HCT116 (cell line): Measurements from ENCODE around the gene KSR1. TPM values are rescaled to one million over a fixed set of nuclear protein-coding genes. Genes with fewer than 3 reads are reported as not detected.

ENCODE experiments used
- ATAC-seq: fragments of 200-7000 bp; cut with Tn5 transposase; 2 replicates; pipeline ENCODE4 v1.9.1; 2020; ENCODE audit warnings: mild to moderate bottlenecking, moderate library complexity
- BruUV-seq: library from RNA; stranded (reverse); fragments of 400-500 nt; replicated peaks from 2 replicates; lab custom pipeline; 2021; lab: Mats Ljungman, UMichigan
- CTCF ChIA-PET: fragments of 300-600 bp; sonication (Branson Sonifier 250); formaldehyde crosslinking; loops from one replicate; lab custom pipeline; 2021; ENCODE audit warnings: antibody characterized with exemption; lab: Charles Lee
- POLR2A ChIA-PET: fragments of 300-600, 350-600 bp; sonication (Branson Sonifier 250); formaldehyde crosslinking; loops from one replicate; lab custom pipeline; 2021; ENCODE audit warnings: antibody characterized with exemption; lab: Charles Lee
- RAD21 ChIA-PET, 2 experiments: fragments of 300-600 bp; sonication (Branson Sonifier 250); formaldehyde crosslinking; loops; one replicate each; lab custom pipeline; 2023; ENCODE audit warnings: low total read pairs in 2 of 2; ENCODE audit not compliant: uncharacterized antibody in 2 of 2, unreplicated experiment in 2 of 2, low non-redundant PET in 1 of 2; lab: Charles Lee
- DNase-seq: peaks from one replicate; pipeline ENCODE4 v3.0.0-alpha.2; 2010; ENCODE audit warnings: low read depth, low spot score
- H2AFZ ChIP-seq: fragments of 200-600 bp; shearing (Covaris generic), sonication (generic); 2 replicates; pipeline ENCODE4 v1.6.1; 2017; ENCODE audit warnings: low read depth, mixed run types, mixed read lengths, antibody characterized with exemption, low read length; ENCODE audit not compliant: poor library complexity, severe bottlenecking
- H3K27ac ChIP-seq: 2 replicates; pipeline ENCODE4 v1.5.1; 2012; ENCODE audit warnings: low read depth, low read length
- H3K27me3 ChIP-seq: fragments of 200-600 bp; sonication (generic); 2 replicates; pipeline ENCODE4 v1.6.1; 2016; ENCODE audit warnings: mixed run types, low read length, mixed read lengths; ENCODE audit not compliant: insufficient read depth
- H3K36me3 ChIP-seq, 2 experiments: fragments of 200-500 bp in 1 of 2; fragments of 200-600 bp in 1 of 2; sonication (Bioruptor generic) in 1 of 2; sonication (generic) in 1 of 2; 2 replicates each; pipeline versions ENCODE4 v1.5.1 to v1.6.1; 2014 to 2016; ENCODE audit warnings: low read length in 2 of 2, inconsistent platforms in 1 of 2, mixed read lengths in 1 of 2, mixed run types in 1 of 2; ENCODE audit not compliant: insufficient read depth in 2 of 2, control insufficient read depth in 1 of 2
- H3K4me1 ChIP-seq, 2 experiments: fragments of 200-600 bp in 1 of 2; sonication (generic) in 1 of 2; 2 replicates each; pipeline versions ENCODE4 v1.5.1 to v1.6.1; 2012 to 2017; ENCODE audit warnings: low read length in 2 of 2, inconsistent platforms in 1 of 2, mild to moderate bottlenecking in 1 of 2, mixed read lengths in 1 of 2, mixed run types in 1 of 2, moderate library complexity in 1 of 2; ENCODE audit not compliant: insufficient read depth in 2 of 2, control insufficient read depth in 1 of 2
- H3K4me2 ChIP-seq: fragments of 200-600 bp; sonication (generic); 2 replicates; pipeline ENCODE4 v1.6.1; 2017; ENCODE audit warnings: mixed run types, low read length, mixed read lengths
- H3K4me3 ChIP-seq, 2 experiments: fragments of 200-600 bp in 1 of 2; sonication (generic) in 1 of 2; replicated peaks in 1 of 2; 2 replicates each; pipeline ENCODE4 v1.5.1; 2011 to 2016; ENCODE audit warnings: low read length in 2 of 2, control low read depth in 1 of 2, low read depth in 1 of 2, mild to moderate bottlenecking in 1 of 2, mixed read lengths in 1 of 2, mixed run types in 1 of 2
- H3K79me2 ChIP-seq: fragments of 200-600 bp; sonication (generic); 2 replicates; pipeline ENCODE4 v1.6.1; 2017; ENCODE audit warnings: mild to moderate bottlenecking, mixed run types, low read length, moderate library complexity, mixed read lengths; ENCODE audit not compliant: insufficient read depth
- H3K9ac ChIP-seq: fragments of 200-600 bp; sonication (generic); 2 replicates; pipeline ENCODE4 v1.6.1; 2016; ENCODE audit warnings: low read length, mixed read lengths
- H3K9me2 ChIP-seq: fragments of 200-600 bp; sonication (generic), shearing (Covaris generic); 2 replicates; pipeline ENCODE4 v1.6.1; 2017; ENCODE audit warnings: mixed run types, mild to moderate bottlenecking, moderate library complexity; ENCODE audit not compliant: insufficient read depth
- H3K9me3 ChIP-seq, 2 experiments: fragments of 200-500 bp in 1 of 2; fragments of 200-600 bp in 1 of 2; sonication (Bioruptor generic) in 1 of 2; sonication (generic) in 1 of 2; 2 replicates each; pipeline ENCODE4 v1.6.1; 2014 to 2017; ENCODE audit warnings: low read length in 2 of 2, mixed read lengths in 2 of 2, inconsistent platforms in 1 of 2, low read depth in 1 of 2, mild to moderate bottlenecking in 1 of 2, mixed run types in 1 of 2, moderate library complexity in 1 of 2; ENCODE audit not compliant: control insufficient read depth in 1 of 2, insufficient read depth in 1 of 2
- H4K20me1 ChIP-seq: fragments of 200-600 bp; sonication (generic), shearing (Covaris generic); 2 replicates; pipeline ENCODE4 v1.6.1; 2017; ENCODE audit warnings: mixed run types, mild to moderate bottlenecking, moderate library complexity; ENCODE audit not compliant: insufficient read depth
- EZH2phosphoT487 ChIP-seq: fragments of 200-600 bp; IDR thresholded peaks from 2 replicates; pipeline ENCODE4 v1.6.1; 2018; ENCODE audit warnings: antibody characterized with exemption, borderline replicate concordance
- POLR2A ChIP-seq: IDR thresholded peaks from 2 replicates; pipeline ENCODE4 v1.7.0; 2011; ENCODE audit warnings: borderline replicate concordance; ENCODE audit not compliant: insufficient read depth, insufficient read length; ENCODE audit errors: extremely low read depth
- POLR2AphosphoS5 ChIP-seq: IDR thresholded peaks from 2 replicates; pipeline ENCODE4 v1.6.1; 2011; ENCODE audit warnings: mild to moderate bottlenecking, low read depth, low read length, moderate library complexity
- SIN3A ChIP-seq: IDR thresholded peaks from 2 replicates; pipeline ENCODE4 v1.6.1; 2012; ENCODE audit warnings: low read depth
- SP1 ChIP-seq: IDR thresholded peaks from 2 replicates; pipeline ENCODE4 v1.6.1; 2012; ENCODE audit warnings: low read depth
- SRF ChIP-seq: IDR thresholded peaks from 2 replicates; pipeline ENCODE4 v1.6.1; 2012; ENCODE audit warnings: low read depth
- TCF7L2 ChIP-seq: IDR thresholded peaks from 2 replicates; pipeline ENCODE4 v1.7.0; 2011; ENCODE audit warnings: borderline replicate concordance, inconsistent platforms; ENCODE audit not compliant: insufficient read depth, insufficient read length; ENCODE audit errors: extremely low read depth
- YY1 ChIP-seq: IDR thresholded peaks from 2 replicates; pipeline ENCODE4 v1.6.1; 2011; ENCODE audit warnings: low read length, low read depth, moderate library complexity, mild to moderate bottlenecking; ENCODE audit not compliant: insufficient replicate concordance; ENCODE audit errors: extremely low read depth
- ZNF274 ChIP-seq: fragments of 200-500 bp; sonication (Bioruptor generic); IDR thresholded peaks from 2 replicates; pipeline ENCODE4 v1.6.1; 2014; ENCODE audit warnings: mild to moderate bottlenecking, low read depth, low read length, inconsistent platforms
- intact Hi-C: fragments of 100-400 bp; cut with micrococcal nuclease; formaldehyde crosslinking; loops from 2 replicates; pipeline ENCODE4 v1.10.0; 2022
- total RNA-seq: library from RNA; stranded (reverse); gene quantifications from one replicate; pipeline ENCODE4 v1.2.1, GENCODE V29; 2021; ENCODE audit not compliant: unreplicated experiment
- TF ChIP-seq, protein P1 (sequence below): IDR thresholded peaks from 2 replicates; pipeline ENCODE4 v1.6.1; 2012
- TF ChIP-seq, protein P2 (sequence below): IDR thresholded peaks from 2 replicates; pipeline ENCODE4 v1.6.1; 2011; ENCODE audit warnings: mild to moderate bottlenecking, low read length, moderate library complexity; ENCODE audit not compliant: insufficient replicate concordance; ENCODE audit errors: extremely low read depth

KSR1 gene
- total RNA-seq, 1 experiment from 2014 or later = 16.5 TPM

- ChIA-PET CTCF (interaction anchor here (0.6 to 1.2 kb wide), 3 partner anchors 217 to 360 kb away, joined by 3 to 6 read pairs (median 3); no protein-coding TSS in a partner anchor), POLR2A (no interaction called here), RAD21 (no interaction called here)
- ATAC-seq (no peak), DNase-seq (no peak)
- Histone ChIP-seq H3K9ac (no peak overlapping the region), H3K27me3 (no peaks in the 10 kb centered on the region), H3K4me2 (no peak overlapping the region), H3K36me3 (no peaks in the 10 kb centered on the region), H3K9me2 (no peaks in the 10 kb centered on the region), H3K4me3 (no peak overlapping the region), H3K9me3 (no peaks in the 10 kb centered on the region), H2AFZ (no peak overlapping the region), H3K27ac (no peak overlapping the region), H3K4me1 (peaks cover 12 to 16% of the 10 kb centered on the region in 2 experiments), H3K79me2 (no peaks in the 10 kb centered on the region), H4K20me1 (no peaks in the 10 kb centered on the region)
- BruUV-seq = no TSS peak
- TF ChIP-seq TCF7L2 = no peak
- TF ChIP-seq EZH2phosphoT487 = no peak
- no peak for TF ChIP-seq ZNF274
- intact Hi-C loops = no loop called here
Measured at GRCh38 chr17:27597188-27597580, 140.9 kb downstream of the KSR1 start.

GRCh38 chr17:27597783-27598320, 141.6 kb downstream of the KSR1 start:
- ChIA-PET CTCF (interaction anchor here (0.6 to 3.2 kb wide), 4 partner anchors 218 to 361 kb away, joined by 3 to 58 read pairs (median 4); no protein-coding TSS in a partner anchor), RAD21 (no interaction called here), POLR2A (no interaction called here)
- DNase-seq (no peak), ATAC-seq (no peak)
- H3K4me1 ChIP-seq = peaks cover 12 to 16% of the 10 kb centered on the region in 2 experiments
- H3K79me2 ChIP-seq = no peaks in the 10 kb centered on the region
- H3K4me3 ChIP-seq = no peak overlapping the region
- H3K36me3 ChIP-seq = no peaks in the 10 kb centered on the region
- BruUV-seq = no TSS peak
- H3K27ac ChIP-seq = no peak overlapping the region
- H3K27me3 ChIP-seq = no peaks in the 10 kb centered on the region
- no peaks in the 10 kb centered on the region for H3K9me3 ChIP-seq
- no peaks in the 10 kb centered on the region for H4K20me1 ChIP-seq
- intact Hi-C loops = no loop called here
- H3K9me2 ChIP-seq = no peaks in the 10 kb centered on the region
- H3K4me2 ChIP-seq = no peak overlapping the region
- TF ChIP-seq EZH2phosphoT487 = no peak
- TF ChIP-seq, protein P1, sequence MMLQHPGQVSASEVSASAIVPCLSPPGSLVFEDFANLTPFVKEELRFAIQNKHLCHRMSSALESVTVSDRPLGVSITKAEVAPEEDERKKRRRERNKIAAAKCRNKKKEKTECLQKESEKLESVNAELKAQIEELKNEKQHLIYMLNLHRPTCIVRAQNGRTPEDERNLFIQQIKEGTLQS = no peak
- TF ChIP-seq POLR2A = no peak
- TF ChIP-seq SRF = no peak
- TF ChIP-seq POLR2AphosphoS5 = no peak
- TF ChIP-seq SP1 = no peak
- TF ChIP-seq, protein P2, sequence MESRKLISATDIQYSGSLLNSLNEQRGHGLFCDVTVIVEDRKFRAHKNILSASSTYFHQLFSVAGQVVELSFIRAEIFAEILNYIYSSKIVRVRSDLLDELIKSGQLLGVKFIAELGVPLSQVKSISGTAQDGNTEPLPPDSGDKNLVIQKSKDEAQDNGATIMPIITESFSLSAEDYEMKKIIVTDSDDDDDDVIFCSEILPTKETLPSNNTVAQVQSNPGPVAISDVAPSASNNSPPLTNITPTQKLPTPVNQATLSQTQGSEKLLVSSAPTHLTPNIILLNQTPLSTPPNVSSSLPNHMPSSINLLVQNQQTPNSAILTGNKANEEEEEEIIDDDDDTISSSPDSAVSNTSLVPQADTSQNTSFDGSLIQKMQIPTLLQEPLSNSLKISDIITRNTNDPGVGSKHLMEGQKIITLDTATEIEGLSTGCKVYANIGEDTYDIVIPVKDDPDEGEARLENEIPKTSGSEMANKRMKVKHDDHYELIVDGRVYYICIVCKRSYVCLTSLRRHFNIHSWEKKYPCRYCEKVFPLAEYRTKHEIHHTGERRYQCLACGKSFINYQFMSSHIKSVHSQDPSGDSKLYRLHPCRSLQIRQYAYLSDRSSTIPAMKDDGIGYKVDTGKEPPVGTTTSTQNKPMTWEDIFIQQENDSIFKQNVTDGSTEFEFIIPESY = no peak
- no peak for TF ChIP-seq SIN3A
- TF ChIP-seq YY1 = no peak
- H3K9ac ChIP-seq = no peak overlapping the region
- H2AFZ ChIP-seq = no peak overlapping the region
